Activated naive CD4-positive, alpha-beta T cell treated with anti-CD3 and anti-CD28 coated beads, Interleukin-2, amount 50 U/mL, for 72 hours (primary cell): ENCODE results near the gene ABCG4. TPM values are rescaled to one million over a fixed set of nuclear protein-coding genes. Genes with fewer than 3 reads are reported as not detected.

Experiments used
- ATAC-seq, 2 donors: fragments of 150-1000 bp; cut with Tn5 transposase; 2 replicates each; pipeline ENCODE4 v1.10.0; 2021; ENCODE audit warnings: mild to moderate bottlenecking in 2 of 2, moderate library complexity in 2 of 2
- DNase-seq, 2 donors: peaks; one replicate each; pipeline ENCODE4 v3.0.0; 2021 to 2022; ENCODE audit warnings: low spot score in 2 of 2
- H3K27ac Mint-ChIP-seq, 2 donors: one replicate each; pipeline ENCODE4 v1.8.0; 2022; ENCODE audit warnings: mild to moderate bottlenecking in 2 of 2, mixed read lengths in 2 of 2
- H3K36me3 Mint-ChIP-seq, 2 donors: one replicate each; pipeline ENCODE4 v1.8.0; 2022; ENCODE audit warnings: mixed read lengths in 2 of 2
- H3K9me3 Mint-ChIP-seq, 2 donors: one replicate each; pipeline ENCODE4 v1.8.0; 2022; ENCODE audit warnings: mixed read lengths in 2 of 2
- total RNA-seq, 2 donors: library from RNA; stranded (reverse); gene quantifications; one replicate each; pipeline ENCODE4 v1.2.3, GENCODE V29; 2022

The ABCG4 gene
- total RNA-seq, 2 donors from 2014 or later, result 0.12 to 0.25 TPM

DNA sequence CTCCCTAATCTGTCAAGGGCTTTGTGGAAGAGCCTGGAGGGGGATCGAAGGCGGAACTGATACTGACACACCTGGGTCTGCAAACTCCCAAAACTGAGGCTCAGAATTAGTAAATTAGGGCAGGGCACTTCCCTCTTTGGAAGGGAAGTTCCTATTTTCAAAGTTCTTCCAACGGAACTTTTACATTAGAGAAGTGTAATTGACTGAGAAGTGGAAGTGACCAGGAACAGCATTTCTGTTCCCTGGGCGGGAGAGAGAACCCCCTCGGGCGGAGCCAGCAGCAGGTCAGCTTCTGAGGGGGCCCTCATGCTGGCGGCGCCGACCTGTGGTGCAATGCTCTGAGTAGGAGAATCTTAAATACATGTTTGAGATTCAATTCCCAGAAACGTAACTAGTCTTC lies 56.2 kb downstream of the ABCG4 start:
- H3K36me3 Mint-ChIP-seq, result peaks cover 7% of the 10 kb centered on the region in 2 donors
- DNase-seq (no peak), ATAC-seq (no peak)
- H3K9me3 Mint-ChIP-seq, result no peaks in the 10 kb centered on the region
- H3K27ac Mint-ChIP-seq, result peak overlapping the region; percentile 75 to 87

DNA sequence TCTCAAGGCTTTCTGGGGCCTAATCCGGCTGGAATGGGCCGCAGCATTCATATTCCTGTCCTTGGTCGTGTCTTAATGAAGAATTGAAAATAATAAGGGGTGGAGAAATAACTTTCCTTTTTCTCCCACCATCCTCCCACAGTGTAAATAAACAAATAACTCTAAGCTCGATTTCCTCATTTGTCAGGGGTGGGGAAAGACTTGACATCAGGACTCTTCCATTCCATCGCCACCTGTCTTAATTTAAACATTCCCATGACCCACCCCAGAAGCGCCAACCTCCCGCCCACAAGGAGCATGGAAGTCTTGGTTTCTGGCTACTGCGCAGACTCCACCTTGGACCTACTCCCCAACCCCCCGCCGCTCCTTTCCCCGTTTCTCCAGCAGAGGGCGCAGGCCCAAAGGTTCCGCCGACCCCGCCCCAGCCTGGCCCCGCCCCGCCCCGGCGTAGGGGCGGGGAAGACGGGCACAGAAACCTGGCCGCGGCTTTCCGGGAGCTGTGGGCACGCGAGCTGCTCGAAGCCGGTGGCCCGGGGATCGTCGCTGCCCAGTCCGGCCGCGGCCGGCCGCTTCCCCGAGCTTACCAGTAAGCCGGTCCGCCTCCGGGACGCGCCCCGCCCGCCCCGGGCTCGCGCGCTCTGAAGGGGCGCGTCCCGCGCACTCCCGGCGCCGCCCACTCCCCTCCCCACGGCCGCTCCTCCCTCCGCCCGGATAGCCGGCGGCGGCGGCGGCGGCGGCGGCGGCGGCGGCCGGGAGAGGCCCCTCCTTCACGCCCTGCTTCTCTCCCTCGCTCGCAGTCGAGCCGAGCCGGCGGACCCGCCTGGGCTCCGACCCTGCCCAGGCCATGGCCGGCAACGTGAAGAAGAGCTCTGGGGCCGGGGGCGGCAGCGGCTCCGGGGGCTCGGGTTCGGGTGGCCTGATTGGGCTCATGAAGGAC lies 57.0 kb downstream of the ABCG4 start, which contains the start of gene CBL:
CBL (plus strand) TSS at position 766 of the 937 bp plus-strand sequence; CDS start at position 845, 79 bp downstream.
- DNase-seq (peak; percentile 95 to 97), ATAC-seq (peak; percentile 87 to 92)
- no peaks in the 10 kb centered on the region for H3K9me3 Mint-ChIP-seq
- H3K27ac Mint-ChIP-seq, result peak within 1 kb of the TSS; percentile 87 to 94
- peaks cover 7% of the 10 kb centered on the region in 2 donors for H3K36me3 Mint-ChIP-seq

DNA sequence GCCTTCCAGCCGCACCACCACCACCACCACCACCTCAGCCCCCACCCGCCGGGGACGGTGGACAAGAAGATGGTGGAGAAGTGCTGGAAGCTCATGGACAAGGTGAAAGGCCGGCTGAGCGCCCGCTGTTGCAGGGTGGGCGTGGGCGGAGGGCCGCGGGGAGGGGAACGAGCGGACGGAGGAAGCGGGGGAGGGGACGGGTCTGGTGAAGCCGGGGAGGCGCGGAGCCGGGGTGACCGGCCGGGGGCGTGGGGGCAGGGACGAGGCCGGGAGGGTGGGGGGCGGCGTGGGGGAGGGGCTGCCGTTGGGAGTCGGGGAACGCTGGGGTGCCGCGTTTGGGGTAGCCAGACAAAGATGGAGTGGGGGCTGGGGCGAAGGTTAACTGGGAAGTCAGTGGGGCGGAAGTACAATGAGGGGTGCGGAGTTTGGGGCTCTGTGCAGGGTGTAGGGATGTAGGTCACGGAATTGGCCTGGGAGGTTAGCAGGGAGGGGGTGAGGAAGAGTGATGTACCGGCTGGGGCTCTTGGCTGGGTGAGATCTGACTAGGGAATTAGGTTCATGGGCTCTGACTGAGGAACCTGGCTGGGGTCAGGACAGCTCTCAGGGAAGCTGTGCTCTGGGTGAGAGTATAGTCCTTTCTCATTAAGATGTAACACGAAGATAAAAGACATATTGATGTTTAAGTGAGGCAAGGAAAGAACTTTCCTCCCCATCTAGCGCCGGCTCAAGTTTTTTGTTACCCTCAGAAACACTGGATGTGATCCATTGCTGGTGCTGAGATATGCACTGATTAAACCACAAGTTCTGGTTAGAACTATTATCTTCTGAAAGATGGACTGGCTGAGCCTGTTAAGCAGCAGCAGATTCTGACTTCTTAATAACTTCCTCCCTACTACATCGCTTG lies 57.9 kb downstream of the ABCG4 start:
- DNase-seq (peak in 1 of 2 donors; percentile 82), ATAC-seq (peak; percentile 37 to 65)
- peak overlapping the region; percentile 87 to 94 for H3K27ac Mint-ChIP-seq
- H3K9me3 Mint-ChIP-seq, result no peaks in the 10 kb centered on the region
- peaks cover 7% of the 10 kb centered on the region in 2 donors for H3K36me3 Mint-ChIP-seq

DNA sequence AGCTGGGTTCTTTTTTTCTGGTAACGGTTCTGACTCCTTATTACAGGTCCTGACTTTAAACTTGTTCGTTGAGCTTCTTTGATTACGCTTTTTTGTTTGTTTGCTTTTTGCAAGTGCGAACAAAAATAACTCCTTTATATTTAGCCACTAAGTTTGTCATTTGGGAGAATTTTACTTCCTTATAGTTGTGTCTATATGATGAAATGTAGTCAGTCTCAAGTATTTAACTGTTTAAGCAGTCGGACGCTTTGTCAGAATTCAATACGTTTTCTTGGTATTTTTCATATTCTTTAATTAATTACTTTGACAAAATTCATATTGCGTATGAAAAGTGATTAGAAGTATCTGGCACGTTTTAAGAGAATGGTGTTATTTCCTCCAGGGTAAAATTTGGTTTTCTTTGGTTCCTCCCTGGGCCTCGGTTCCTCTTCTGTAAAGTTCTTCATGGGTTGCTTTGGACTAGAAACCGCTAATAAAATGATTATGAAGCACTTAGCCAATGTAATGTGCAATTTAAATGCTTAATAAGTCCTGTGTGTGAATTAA lies 58.6 kb downstream of the ABCG4 start:
- no peak for ATAC-seq
- H3K27ac Mint-ChIP-seq, result peak overlapping the region; percentile 86 to 87
- no peak for DNase-seq
- no peaks in the 10 kb centered on the region for H3K9me3 Mint-ChIP-seq
- peaks cover 7% of the 10 kb centered on the region in 2 donors for H3K36me3 Mint-ChIP-seq

DNA sequence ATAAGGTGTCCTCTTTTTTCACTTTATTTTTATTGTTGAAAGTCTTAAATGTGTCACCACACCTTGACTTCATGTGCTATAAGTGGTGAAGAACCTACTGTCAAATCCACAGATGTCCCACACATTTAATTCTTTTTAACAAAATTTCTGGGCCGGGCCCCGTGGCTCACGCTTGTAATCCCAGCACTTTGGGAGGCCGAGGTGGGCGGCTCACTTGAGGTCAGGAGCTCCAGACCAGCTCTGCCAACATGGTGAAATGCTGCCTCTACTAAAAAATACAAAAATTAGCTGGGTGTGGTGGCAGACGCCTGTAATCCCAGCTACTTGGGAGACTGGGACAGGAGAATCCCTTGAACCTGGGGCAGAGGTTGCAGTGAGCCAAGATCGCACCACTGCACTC lies 60.3 kb downstream of the ABCG4 start:
- ATAC-seq, result no peak
- DNase-seq, result no peak
- Mint-ChIP-seq H3K36me3 (peaks cover 7% of the 10 kb centered on the region in 2 donors), H3K9me3 (no peaks in the 10 kb centered on the region), H3K27ac (peak overlapping the region in 1 of 2 donors; percentile 59)

DNA sequence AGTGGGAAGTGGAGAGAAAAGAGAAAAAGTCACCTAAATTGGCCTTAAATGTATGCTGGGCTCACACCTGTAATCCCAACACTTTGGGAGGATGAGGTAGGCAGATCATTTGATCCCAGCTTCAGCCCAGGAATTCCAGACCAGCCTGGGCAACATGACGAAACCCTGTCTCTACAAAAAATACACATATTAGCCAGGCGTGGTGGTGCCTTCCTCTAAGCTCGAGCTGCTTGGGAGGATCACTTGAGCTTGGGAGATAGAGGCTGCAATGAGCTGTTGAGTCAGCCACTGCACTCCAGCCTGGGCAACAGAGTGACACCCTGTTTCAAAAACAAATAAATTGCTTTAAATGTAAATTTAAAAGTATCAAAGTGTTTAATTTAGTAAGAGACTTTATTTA lies 61.2 kb downstream of the ABCG4 start:
- no peak overlapping the region for H3K27ac Mint-ChIP-seq
- no peak for DNase-seq
- no peaks in the 10 kb centered on the region for H3K9me3 Mint-ChIP-seq
- H3K36me3 Mint-ChIP-seq, result peaks cover 7% of the 10 kb centered on the region in 2 donors
- no peak for ATAC-seq

Other genes with a start within 250 kb of the ABCG4 start
- 10 to 100 TPM; 46.6 to 57.4 TPM for gene BCL9L, start 223.1 kb upstream of the ABCG4 start, total RNA-seq
- 1 to 10 TPM in 1 of 2 donors, under 1 TPM in 1; 0.80 to 2.0 TPM for gene UPK2, start 192.8 kb upstream of the ABCG4 start, total RNA-seq
- gene FOXR1, start 177.3 kb upstream of the ABCG4 start, total RNA-seq, result not detected
- gene CENATAC, start 150.9 kb upstream of the ABCG4 start, total RNA-seq, result 10 to 100 TPM; 39.0 to 60.1 TPM
- 1,000 to 10,000 TPM; 1,843 to 2,330 TPM for gene RPS25, start 130.7 kb upstream of the ABCG4 start, total RNA-seq
- 100 to 1,000 TPM in 1 of 2 donors, 10 to 100 TPM in 1; 67.3 to 123 TPM for gene TRAPPC4, start 130.3 kb upstream of the ABCG4 start, total RNA-seq
- 10 to 100 TPM; 22.3 to 33.4 TPM for gene SLC37A4, start 118.2 kb upstream of the ABCG4 start, total RNA-seq
- 100 to 1,000 TPM in 1 of 2 donors, 10 to 100 TPM in 1; 71.7 to 117 TPM for gene HYOU1, start 91.8 kb upstream of the ABCG4 start, total RNA-seq
- 10 to 100 TPM; 26.6 to 42.2 TPM for gene VPS11, start 81.2 kb upstream of the ABCG4 start, total RNA-seq
- 10 to 100 TPM; 20.0 to 35.7 TPM for gene HMBS, start 64.2 kb upstream of the ABCG4 start, total RNA-seq
- 10 to 100 TPM; 74.7 to 79.9 TPM for gene DPAGT1, start 47.2 kb upstream of the ABCG4 start, total RNA-seq
- gene C2CD2L, start 41.7 kb upstream of the ABCG4 start, total RNA-seq, result 10 to 100 TPM; 19.1 to 43.2 TPM
- 10 to 100 TPM; 38.0 to 53.3 TPM for gene HINFP, start 27.5 kb upstream of the ABCG4 start, total RNA-seq
- 10 to 100 TPM; 13.5 to 21.8 TPM for gene NLRX1, start 19.7 kb downstream of the ABCG4 start, total RNA-seq
- under 1 TPM; 0.23 to 0.30 TPM for gene NHERF4, start 36.4 kb downstream of the ABCG4 start, total RNA-seq
- 10 to 100 TPM; 32.3 to 50.0 TPM for gene CBL, start 57.3 kb downstream of the ABCG4 start, total RNA-seq
- 10 to 100 TPM in 1 of 2 donors, 1 to 10 TPM in 1; 3.5 to 15.7 TPM for gene MCAM, start 168.1 kb downstream of the ABCG4 start, total RNA-seq
- 10 to 100 TPM; 37.6 to 38.8 TPM for gene RNF26, start 185.5 kb downstream of the ABCG4 start, total RNA-seq
- not detected for gene C1QTNF5, start 191.8 kb downstream of the ABCG4 start, total RNA-seq
- gene MFRP, start 197.7 kb downstream of the ABCG4 start, total RNA-seq, result not detected
- 1 to 10 TPM in 1 of 2 donors, under 1 TPM in 1; 0.66 to 1.3 TPM for gene USP2, start 232.6 kb downstream of the ABCG4 start, total RNA-seq